Stimulated activated CD4-positive, alpha-beta T cell treated with anti-CD3 and anti-CD28 coated beads, Interleukin-1b, Interleukin-23, amount 100 ng/mL, for 48 hours (primary cell): ENCODE measurements around the gene NBEA.

ENCODE experiments used
- DNase-seq: peaks from one replicate; pipeline ENCODE4 v3.0.0-alpha.2; 2020

The NBEA gene

GRCh38 chr13:35179920-35180663 lies 238.0 kb downstream of the NBEA start:
- no peak for DNase-seq

DNA sequence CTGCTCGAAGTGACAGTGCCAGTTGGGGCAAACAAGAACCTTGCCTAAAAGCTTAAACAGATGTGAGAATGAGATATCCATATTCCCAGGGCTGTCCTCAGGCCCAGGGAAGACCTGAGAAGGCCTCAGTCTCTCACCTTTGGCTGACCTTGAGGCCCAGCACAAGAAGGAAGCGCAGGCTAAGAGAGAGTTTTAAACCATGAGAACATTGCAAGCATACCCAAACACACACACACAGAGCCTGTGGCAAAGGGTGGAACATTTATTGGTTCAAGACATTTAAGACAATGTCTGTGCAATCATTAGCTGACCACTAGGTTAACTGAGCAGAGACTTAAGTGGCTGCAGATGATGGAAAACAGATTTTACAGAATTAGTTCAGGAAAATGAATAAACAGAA lies 248.2 kb downstream of the NBEA start:
- no peak for DNase-seq

DNA sequence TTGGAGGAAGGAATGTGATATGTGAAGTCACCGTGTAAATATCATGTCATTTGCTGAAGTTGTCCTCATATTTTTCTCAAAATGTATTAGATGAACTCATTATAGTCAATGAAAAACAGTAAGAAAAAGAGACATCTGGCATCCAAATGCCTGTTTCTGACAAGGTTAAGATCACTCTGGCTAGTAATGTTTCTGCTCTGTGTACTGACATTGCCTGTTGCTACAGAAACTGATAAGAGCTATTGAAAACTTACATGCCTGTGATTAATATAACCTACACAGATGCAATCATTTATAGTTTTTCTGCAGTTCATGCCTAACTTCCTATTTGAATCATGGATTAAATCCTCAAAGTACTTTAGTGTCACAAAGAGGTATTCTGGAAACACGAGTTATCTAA lies 249.8 kb downstream of the NBEA start:
- DNase-seq, result no peak

DNA sequence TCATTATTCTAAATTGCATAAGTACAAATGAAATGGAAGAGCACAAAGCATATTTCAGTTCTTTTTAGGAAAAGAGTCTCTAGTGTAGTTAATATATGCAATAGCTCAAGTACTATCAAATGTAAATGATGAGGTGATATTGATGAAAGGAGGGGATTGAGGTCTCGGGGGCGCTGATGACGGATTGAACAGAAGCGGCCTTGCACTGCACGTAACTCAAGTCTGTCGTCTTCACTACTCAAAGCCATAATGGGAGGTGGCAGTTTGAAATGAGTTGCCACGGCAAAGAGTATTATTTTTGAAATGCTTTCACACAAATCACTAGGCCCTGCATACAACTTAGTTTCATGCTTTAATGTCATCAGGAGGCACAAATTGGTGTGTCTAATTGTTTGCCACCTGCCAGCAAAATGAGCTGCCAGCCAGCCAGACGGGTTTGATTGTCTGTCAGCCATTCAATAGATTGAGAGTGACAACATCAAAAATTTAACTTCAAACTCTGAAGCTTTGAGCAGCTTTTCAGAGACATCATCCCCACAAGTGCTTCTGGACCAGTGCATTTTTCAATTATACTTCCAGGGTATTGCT lies 256.6 kb downstream of the NBEA start:
- DNase-seq, result no peak

- DNase-seq, result no peak
These were observed 266.5 kb downstream of the NBEA start for GRCh38 chr13:35208587-35208986.

DNA sequence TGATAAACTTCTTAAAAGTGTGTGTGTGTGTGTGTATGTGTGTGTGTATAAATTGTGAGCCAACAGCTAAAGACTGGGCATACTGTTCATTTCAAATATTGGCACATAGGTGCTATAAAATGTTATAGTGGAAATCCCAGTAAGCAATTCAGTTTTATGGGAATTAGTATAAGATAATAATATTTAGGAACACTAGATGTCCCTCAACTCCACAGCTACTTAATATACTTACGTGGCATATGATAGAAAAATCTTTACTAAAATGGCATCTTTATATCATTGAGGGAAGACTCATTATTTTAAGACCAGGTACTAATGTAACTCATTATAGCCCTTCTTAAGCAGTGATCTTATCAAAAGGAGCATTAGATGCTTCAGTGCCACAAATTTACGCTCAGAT lies 268.2 kb downstream of the NBEA start:
- DNase-seq, result no peak

- DNase-seq, result no peak
These were observed 269.9 kb downstream of the NBEA start for GRCh38 chr13:35211949-35212348.

DNA sequence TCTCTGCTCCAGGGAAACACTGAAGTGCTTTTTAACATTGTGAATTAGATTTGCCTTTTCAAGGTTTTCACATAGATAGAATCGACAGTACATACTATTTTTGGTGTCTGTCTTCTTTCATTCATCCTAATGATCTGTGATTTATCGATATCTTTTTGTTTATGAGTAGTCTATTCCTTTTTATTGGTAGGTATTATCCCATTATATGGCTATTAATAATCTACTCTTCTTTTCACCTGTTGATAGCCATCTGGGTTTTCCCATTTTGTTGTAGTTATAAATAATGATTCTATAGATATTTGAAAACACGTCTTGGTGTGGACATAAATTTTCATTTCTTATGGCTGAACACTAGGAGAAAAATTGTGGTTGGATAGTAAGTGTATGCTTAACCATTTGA lies 271.8 kb downstream of the NBEA start:
- DNase-seq, result no peak

GRCh38 chr13:35216131-35216530 lies 274.1 kb downstream of the NBEA start:
- no peak for DNase-seq

DNA sequence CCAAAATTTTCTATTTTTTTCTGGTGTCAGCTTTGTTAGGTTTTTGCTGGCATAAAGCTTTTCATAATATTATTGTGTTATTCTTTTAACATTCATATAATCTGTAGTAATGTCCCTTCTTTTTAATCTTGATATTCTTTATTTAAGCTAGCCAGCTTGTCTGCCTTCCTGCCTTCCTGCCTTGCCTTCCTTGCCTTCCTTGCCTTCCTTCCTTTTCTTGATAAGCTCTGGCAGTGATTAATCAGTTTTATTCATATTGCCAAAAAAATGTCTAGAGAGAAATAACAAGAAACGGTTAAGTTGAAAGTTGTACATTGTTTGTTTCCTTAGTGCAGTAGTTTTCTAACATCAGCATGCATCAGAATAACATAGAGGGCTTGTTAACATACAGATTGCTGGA lies 277.0 kb downstream of the NBEA start:
- DNase-seq, result no peak

DNA sequence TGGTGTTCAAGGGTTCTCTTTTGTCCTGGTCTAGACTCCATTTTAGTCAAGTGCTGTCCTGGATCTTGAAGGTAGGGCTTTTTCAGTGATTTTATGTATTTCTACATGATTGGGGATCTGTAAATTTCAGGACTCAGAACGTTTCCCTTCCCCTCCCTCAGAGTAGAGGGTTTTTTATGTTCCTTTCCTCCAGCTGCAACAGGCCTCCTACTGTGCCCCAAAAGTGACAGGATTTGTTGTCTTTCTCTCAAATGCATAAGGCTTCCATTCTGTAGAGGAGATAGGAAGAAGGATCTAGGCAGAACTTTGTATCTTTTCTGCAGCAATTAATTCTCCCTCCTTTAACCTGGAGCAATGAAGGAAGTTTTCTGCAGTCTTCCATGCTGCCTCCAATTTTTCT lies 283.1 kb downstream of the NBEA start:
- no peak for DNase-seq

- DNase-seq, result no peak
These were observed 283.5 kb downstream of the NBEA start for GRCh38 chr13:35225582-35225981.

- no peak for DNase-seq
These were observed 286.5 kb downstream of the NBEA start for GRCh38 chr13:35228536-35228935.

DNA sequence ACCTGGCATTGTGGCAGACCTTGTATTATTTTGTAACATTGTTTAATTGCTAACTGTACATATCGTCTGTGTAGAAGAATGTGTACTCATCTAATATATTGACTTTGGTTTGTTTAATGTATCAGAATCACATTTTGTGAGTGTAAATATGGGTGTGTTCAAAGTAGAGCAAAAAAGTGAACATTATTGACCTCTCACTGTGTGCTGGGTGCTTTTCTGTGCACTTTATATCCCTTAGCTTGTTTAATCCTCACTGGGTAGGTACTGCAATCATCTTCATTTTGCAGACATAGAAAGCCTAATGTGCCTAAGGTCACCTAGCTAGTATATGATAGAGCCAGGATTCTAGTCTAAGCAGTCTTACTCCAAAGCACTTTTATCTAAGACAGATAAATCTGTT lies 289.4 kb downstream of the NBEA start:
- DNase-seq, result no peak

DNA sequence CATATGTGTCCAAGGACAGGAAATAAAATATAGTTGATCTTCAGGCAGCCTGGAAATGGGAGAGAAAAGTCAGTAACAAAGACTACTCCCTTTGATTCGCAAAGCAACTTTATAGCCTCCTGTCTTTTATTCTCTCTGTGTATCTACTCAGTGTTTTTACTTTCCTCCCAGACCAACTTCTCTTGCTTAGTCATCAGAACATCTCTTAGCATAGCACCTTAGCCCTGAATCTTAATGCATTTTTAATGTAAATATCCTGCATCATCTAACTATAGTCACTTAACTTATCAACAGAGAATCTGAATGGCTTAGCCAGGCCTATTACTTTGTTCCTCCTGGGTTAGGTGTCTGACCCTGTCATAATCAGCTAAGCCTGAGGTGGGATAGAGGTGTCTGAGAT lies 296.2 kb downstream of the NBEA start:
- no peak for DNase-seq

GRCh38 chr13:35252536-35253205 lies 310.6 kb downstream of the NBEA start:
- no peak for DNase-seq

GRCh38 chr13:35255241-35255640 lies 313.2 kb downstream of the NBEA start:
- DNase-seq, result no peak

DNA sequence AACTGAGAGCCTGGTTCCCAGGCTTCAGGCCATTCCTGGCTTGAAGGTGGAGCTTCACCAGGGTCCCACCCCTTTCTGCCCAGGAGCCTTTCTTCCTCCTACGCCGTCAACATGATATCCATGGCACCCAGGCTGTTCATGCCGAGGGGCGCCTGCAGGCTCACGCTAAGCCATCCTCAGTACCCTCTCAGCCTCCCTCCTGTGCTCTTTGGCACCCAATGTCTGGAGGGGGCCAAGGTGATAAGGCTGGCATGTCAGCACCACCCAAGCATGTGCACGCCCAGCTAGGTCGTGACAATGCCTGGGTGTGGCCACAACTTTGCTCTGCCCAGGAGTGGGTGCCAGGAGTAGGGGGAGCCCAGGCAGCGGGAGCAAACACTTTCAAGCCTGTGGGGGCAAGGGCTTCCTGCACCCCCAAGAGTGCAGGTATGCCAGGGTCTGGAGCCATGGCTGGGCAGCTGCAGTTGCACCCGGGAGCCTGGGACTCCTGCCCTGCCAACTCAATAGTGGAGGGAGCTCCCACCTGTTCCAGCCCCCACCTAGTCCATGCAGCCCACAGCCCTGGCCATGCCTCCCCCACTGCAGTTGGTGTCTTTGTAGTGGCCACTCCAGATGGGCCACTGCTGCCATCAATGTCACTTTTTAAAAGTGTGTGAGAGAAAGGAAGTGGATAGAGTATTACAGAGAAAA lies 314.5 kb downstream of the NBEA start:
- no peak for DNase-seq

DNA sequence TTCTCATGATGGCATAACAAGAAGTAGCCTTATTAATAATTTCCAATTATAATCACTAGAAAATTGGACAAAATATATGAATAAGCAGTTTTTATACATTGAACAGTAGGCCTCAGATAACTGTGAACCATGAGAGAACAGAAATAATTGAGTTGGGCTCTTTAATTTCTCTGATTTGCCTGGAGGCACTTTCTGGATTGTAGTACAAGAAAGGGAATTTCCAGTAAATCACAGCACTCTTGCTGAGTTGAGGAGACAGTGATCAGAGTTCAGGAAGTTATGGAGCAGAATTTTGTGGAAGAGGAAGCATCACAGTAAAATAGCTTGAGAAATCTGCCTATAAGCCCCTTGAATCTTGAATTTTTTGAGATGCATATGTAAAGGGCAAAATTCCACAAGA lies 318.2 kb downstream of the NBEA start:
- DNase-seq, result no peak

GRCh38 chr13:35266412-35266811 lies 324.3 kb downstream of the NBEA start:
- no peak for DNase-seq

GRCh38 chr13:35278917-35279316 lies 336.8 kb downstream of the NBEA start:
- DNase-seq, result no peak

- DNase-seq, result no peak
These were observed 337.4 kb downstream of the NBEA start for GRCh38 chr13:35279500-35279899.

- no peak for DNase-seq
These were observed 341.8 kb downstream of the NBEA start for GRCh38 chr13:35283856-35284255.

DNA sequence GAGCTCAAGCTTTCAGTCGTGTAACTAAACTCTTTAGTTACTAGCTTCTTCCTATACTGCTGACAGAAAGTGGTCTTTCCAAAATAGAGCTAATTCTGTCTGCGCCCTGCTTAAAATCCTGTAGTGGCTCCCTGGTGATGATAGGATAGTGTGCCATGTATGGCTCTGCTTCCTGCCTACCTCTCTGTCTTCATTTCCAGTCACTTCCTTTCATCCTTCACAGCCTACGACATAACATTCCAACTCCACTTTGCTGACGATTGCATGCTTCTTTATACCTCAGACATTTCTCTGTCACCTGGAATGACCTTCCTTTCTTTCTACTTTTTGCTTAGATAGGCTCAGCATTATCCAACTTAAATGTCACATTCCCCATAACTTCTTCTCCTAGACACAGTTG lies 343.6 kb downstream of the NBEA start:
- DNase-seq, result no peak
